ENCODE data around the gene EREG. TPM values are rescaled to one million over a fixed set of nuclear protein-coding genes. Genes with fewer than 3 reads are reported as not detected.

EREG gene
- total RNA-seq, result 1.3 and 5.2 TPM in 2 replicates

- H3K4me3 ChIP-seq (ENCODE audit: low read depth, low read length), result peak within 1 kb of the TSS; percentile 58
- no peak for TF ChIP-seq CTCF (IDR thresholded peaks at IDR 0.05; ENCODE audit: insufficient read depth, low read depth, low read length)
- peak; percentile 20 for DNase-seq (ENCODE audit: low read depth)
Measured at GRCh38 chr4:74364652-74365491, at the start of gene EREG. Gene EREG (plus strand): TSS chr4:74365145. CDS start chr4:74365309, 164 bp downstream.

GRCh38 chr4:74315376-74315775 is 49.6 kb upstream of the EREG start:
- TF ChIP-seq CTCF (IDR thresholded peaks at IDR 0.05; ENCODE audit: insufficient read depth, low read depth, low read length), result no peak
- H3K4me3 ChIP-seq (ENCODE audit: low read depth, low read length), result no peak overlapping the region
- no peak for DNase-seq (ENCODE audit: low read depth)

GRCh38 chr4:74316397-74316796 is 48.5 kb upstream of the EREG start:
- no peak overlapping the region for H3K4me3 ChIP-seq (ENCODE audit: low read depth, low read length)
- no peak for TF ChIP-seq CTCF (IDR thresholded peaks at IDR 0.05; ENCODE audit: insufficient read depth, low read depth, low read length)
- DNase-seq (ENCODE audit: low read depth), result peak; percentile 19

- TF ChIP-seq CTCF (IDR thresholded peaks at IDR 0.05; ENCODE audit: insufficient read depth, low read depth, low read length), result no peak
- H3K4me3 ChIP-seq (ENCODE audit: low read depth, low read length), result no peak overlapping the region
- DNase-seq (ENCODE audit: low read depth), result peak; percentile 21
Measured at GRCh38 chr4:74317616-74318246, 47.2 kb upstream of the EREG start.

- TF ChIP-seq CTCF (IDR thresholded peaks at IDR 0.05; ENCODE audit: insufficient read depth, low read depth, low read length), result no peak
- no peak overlapping the region for H3K4me3 ChIP-seq (ENCODE audit: low read depth, low read length)
- no peak for DNase-seq (ENCODE audit: low read depth)
Measured at GRCh38 chr4:74318276-74318675, 46.7 kb upstream of the EREG start.

GRCh38 chr4:74319470-74319869 is 45.5 kb upstream of the EREG start:
- DNase-seq (ENCODE audit: low read depth), result no peak
- no peak for TF ChIP-seq CTCF (IDR thresholded peaks at IDR 0.05; ENCODE audit: insufficient read depth, low read depth, low read length)
- H3K4me3 ChIP-seq (ENCODE audit: low read depth, low read length), result no peak overlapping the region

Measured in fibroblast of villous mesenchyme (primary cell).